Ovary (tissue), 3 donors: ENCODE measurements around the gene DAPP1.

ENCODE experiments used
- EP300 ChIP-seq: sonication (generic); formaldehyde crosslinking; IDR thresholded peaks from one replicate; pipeline ENCODE4 v1.6.1; 2017; ENCODE audit warnings: antibody characterized with exemption
- TF ChIP-seq, protein P1 (sequence below), 3 donors: fragments of 450-650 bp in 2 of 3; fragments of 200-600 bp in 1 of 3; IDR thresholded peaks; one replicate each; pipeline versions ENCODE4 v1.5.1 to v1.8.0; 2016 to 2022; ENCODE audit warnings: antibody characterized with exemption in 3 of 3, mild to moderate bottlenecking in 1 of 3
- donor health status: DM: no; HTN: no; CAD: no.

- TF ChIP-seq, protein P1, sequence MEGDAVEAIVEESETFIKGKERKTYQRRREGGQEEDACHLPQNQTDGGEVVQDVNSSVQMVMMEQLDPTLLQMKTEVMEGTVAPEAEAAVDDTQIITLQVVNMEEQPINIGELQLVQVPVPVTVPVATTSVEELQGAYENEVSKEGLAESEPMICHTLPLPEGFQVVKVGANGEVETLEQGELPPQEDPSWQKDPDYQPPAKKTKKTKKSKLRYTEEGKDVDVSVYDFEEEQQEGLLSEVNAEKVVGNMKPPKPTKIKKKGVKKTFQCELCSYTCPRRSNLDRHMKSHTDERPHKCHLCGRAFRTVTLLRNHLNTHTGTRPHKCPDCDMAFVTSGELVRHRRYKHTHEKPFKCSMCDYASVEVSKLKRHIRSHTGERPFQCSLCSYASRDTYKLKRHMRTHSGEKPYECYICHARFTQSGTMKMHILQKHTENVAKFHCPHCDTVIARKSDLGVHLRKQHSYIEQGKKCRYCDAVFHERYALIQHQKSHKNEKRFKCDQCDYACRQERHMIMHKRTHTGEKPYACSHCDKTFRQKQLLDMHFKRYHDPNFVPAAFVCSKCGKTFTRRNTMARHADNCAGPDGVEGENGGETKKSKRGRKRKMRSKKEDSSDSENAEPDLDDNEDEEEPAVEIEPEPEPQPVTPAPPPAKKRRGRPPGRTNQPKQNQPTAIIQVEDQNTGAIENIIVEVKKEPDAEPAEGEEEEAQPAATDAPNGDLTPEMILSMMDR (IDR thresholded peaks at IDR 0.05), result no peak
- no peak for TF ChIP-seq EP300
Measured at GRCh38 chr4:99809326-99809725, 7.3 kb upstream of the DAPP1 start.
